ENCODE data around the gene RERE.

The RERE gene

DNA sequence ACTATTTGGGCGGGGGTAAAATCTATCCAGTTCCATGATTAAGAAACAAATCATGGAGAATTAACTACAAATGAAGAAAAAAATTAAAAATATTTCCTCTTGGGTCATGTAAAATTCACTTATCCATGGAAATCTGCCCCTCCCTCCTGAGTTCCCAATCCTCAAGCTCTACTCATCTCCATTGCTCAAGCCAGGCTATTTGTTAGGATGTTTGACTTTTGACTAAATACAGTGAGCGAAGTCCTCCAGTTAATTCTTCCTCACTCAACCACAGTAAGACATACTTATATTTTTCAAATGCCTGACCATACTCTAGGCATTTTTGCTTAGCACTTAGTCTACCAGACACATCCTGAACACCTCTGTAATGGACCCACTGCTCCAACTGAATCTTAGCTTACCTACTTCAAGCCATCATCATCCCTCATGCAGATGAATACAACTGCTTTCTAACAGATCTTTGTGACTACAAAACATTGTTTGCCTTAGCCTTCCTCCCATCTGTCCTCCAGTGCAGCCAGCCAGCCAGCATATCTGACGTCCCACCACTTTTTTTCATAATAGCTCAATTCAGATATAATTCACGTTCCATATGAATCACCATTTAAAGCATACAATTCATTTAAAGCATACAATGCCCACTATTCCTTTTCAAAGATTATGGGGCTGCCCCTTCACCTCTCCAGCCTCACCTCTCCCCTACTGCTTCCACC, 154.2 kb downstream of the RERE start:
- DNase-seq, result no peak

DNA sequence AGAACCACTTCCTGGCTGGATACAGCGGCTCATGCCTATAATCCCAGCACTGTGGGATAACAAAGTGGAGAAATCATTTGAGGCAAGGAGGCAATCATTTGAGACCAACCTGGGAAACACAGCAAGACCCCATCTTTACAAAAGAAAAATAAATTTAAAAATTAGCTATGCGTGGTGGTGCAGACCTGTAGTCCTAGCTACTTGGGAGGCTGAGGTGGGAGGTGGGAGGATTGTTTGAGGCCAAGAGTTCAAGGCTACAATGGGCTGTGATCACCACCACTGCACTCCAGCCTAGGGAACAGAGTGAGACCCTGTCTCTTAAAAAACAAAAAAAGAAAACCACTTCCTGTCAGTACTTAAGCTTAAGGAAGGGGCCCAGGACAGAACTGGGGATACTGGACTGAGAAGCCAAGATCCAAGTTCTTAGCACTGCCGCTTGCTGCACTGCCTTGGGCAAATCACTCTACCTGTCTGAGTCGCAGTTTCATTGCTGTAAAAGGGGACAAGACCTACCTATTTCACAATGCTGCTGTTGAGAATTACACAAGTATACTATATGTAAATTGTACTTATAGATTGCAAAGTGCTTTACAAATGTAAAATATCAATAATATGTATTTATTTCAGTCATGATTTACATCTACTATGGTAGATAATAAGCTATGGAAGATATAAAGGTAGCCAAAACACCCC, 154.9 kb downstream of the RERE start:
- no peak for DNase-seq

DNA sequence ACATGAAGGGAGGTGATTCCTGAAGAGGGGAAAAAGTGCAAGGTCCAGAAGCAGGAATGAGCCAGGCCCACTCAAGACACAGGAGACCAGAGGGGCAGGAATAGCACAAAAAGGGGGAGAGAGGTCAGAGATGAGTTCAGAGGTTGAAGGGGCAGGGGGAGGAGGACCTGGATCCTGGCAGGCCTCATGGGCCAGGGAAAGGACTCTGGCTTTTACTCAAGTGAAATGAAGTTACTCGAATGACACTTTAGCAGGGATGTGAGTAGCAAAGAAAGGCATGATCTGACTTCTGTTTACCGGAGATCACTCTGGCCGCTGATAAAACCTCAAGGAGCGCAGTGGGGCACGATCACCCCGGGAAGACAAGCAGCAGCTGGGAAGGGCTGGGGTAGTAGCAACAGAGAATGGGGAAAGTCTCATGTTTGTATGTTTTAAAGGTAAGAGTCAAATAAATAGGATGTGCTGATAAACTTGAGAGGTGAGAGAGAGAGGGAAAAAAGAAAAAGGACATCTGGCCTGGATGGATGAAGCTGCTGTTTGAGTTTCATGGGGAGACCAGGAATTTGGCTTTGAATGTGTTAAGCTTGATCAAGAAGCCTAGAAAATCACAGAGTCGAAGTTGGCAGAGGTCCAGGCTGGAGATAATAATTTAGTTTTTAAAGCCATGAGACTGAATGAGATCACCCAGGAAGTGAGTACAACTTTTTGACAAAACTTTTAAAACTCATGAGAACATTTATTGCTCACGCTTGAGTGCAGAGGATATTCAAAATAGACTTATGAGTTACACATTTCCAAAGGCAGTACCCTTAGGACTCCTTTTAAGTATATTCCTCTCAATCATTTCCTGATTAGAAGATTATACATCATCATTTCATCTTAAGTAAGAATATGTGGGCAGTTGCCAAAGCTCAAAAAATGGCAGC, 156.0 kb downstream of the RERE start:
- DNase-seq, result no peak

DNA sequence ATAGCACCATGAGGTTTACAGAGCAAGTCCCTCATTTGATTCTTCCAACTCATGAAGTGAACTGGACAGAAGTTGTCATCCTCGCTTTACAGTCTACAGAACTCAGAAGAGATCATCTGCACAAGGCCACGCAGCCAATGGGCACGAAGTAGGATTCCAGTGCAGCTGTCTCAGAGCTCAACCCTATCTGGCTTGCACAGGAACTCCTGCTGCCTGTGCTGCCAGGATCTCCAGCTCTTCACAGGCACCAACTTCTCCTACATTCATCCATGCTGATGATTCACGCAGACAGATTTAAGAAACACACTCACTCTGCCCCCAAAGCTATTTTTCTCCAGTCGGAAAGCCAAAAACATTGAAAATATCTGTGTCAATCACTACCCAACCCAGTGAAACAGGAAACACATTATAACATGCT, 157.0 kb downstream of the RERE start:
- DNase-seq, result no peak

DNA sequence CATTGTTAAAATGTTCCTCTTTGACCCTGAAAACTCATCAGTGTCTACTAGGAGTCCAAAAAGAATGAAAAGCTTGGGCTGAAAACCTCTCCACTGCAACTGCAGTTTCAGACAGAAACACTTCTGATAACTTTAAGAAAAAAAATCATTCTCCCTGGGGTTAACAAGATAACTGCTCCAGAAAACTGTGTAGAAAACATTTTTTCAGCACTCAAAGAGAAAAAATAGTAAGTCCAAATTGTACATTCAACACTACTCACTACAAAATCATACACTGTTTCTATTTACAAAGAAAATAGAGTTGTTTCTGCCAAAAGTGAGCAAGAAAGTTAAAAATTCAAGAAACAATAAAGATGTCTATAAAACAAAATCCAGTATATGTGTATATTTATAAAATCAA, 157.8 kb downstream of the RERE start:
- no peak for DNase-seq

DNA sequence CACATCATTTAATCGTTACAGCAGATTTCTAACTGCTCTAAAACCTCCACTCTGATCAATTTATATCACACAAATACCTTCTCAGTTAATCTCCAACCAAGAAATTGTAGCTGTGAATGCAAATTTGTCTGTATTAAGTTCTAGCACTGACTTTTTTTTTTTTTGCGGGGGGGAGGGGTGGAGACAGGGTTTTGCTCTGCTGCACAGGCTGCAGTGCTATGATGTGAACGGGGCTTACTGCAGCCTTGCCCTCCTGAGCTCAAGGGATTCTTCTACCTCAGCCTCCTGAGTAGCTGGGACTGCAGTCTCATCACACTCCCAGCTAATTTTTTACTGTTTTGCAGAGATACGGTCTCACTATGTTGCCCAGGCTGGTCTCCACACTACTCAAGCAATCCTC, 163.6 kb downstream of the RERE start:
- no peak for DNase-seq

DNA sequence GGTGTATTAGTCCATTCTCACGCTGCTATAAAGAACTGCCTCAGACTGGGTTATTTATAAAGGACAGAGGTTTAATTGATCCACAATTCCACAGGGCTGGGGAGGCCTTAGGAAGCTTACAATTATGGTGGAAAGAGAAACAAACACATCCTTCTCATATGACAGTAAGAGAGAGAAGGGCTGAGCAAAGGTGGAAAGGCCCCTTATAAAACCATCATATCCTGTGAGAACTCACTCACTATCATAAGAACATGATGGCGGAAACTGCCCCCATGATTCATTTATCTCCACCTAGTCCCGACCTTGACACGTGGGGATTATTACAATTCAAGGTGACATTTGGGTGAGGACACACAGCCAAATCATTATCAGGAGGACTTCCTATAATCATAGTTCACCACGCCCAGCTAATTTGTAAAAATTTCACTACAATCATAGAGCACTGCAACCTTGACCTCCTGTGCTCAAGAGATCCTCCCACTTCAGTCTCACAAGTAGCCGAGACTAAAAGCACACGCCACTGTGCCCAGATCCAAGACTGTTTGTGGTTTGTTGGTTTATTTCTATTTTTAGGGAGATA, 164.9 kb downstream of the RERE start:
- no peak for DNase-seq

DNA sequence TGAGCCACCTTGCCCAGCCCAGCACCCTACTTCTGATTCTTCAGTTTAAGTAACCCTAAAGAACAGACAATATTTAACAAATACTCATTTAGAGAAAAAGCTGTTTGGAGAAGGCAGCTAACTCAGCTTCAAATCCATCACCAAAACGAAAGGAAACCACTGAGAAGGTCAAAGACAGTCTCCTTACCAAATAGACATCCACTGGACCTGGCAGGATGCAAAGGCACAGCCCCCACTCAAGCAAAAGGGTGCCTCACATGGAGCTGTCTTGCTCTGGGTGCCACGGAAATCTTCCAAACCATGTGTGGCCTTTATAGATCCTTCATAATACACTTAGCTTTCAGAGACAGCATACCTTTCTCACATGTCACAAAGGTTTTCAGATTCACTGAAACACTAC, 165.5 kb downstream of the RERE start:
- DNase-seq, result no peak

DNA sequence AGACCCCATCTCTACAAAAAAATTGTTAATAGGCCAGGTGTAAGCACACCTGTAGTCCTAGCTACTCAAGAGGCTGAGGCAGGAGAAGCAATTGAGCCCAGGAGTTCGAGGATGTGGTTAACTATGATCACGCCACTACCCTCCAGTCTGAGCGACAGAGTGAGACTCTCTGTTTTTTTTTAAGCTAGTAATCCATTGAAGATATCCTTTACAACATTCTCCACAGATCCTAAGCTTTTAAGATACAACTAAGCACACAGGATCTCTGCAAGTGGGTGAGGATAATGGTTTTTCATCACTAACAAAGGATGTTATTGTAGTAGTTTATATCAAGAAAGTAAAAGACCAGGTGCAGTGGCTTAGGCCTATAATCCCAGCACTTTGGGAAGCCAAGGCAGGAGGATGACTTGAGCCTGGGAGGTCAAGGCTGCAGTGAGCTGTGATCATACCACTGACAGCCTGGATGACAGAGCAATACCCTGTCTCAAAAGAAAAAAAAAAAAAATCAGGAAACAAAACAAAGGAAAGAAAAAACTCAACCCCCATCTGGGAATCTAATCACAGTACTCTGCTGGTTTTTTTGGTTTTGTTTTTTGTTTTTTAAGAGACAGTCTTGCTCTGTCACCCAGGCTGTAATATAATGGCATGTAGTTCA, 166.1 kb downstream of the RERE start:
- DNase-seq, result no peak

DNA sequence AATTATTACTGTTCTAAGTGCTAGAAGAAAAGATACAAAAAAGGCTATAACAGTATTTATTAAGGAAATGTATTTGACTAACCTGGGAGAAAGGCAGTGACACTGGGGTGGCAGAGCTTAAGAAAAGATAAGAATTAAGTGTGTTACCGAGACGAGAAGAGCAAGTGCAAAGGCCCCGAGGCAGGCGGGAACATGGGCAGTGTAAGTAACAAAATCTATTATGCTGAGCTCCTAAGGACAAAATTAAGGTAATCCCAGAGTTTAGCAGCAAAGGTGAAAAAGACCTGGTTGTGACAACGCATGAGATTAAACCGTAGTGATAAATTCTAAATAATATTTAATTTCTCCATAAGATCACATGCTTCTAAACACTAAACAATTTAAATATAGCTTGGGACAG, 167.6 kb downstream of the RERE start:
- DNase-seq, result no peak

DNA sequence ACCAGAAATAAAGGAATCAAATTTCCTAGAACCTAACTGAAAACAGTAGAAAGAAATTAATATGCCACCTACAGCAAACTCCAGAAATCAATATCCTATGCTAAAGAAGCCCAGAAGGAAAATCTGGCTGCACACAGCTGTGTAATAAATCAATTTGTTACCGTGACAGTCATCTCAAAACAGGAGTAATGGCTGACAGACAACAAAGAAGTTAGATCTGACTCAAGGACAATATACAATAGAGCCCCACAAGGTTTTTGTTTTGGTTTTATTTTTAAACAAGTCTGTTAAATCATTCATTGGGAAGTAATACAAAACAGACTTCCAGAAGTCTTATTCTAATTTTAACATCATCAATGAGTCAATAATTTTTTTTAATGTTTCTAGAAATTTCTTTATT, 168.4 kb downstream of the RERE start:
- DNase-seq, result no peak

DNA sequence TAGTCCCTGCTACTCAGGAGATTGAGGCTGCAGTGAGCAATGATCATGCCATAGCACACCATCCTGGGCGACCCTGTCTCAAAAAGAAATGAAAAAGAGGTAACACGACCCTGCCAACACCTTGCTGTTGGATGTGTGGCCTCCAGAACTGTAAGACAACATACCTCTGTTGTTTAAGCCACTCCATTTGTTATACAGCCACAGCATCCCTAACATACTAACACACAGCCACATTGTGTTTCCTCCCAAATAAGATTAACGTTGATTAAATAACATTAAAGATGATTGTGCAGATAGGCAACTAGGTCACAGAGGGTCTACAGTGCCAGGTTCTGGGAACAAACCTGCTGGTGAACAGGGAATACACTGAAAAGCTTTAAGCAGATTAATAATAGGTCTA, 170.4 kb downstream of the RERE start:
- no peak for DNase-seq

DNA sequence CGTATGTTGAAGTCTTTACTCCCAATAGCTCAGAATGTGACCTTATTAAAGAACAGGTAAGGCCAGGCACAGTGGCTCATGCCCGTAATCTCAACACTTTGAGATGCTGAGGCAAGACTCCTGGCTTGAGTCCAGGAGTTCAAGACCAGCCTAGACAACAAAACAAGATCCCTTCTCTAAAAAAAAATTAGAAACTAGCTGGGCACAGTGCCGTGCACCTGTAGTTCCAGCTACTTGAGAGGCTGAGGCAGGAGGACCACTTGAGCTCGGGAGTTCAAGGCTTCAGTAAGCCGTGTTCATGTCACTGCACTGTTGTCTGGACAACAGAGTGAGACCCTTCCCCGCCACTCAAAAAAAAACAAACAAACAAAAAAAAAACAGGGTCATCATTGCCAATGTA, 171.3 kb downstream of the RERE start:
- DNase-seq, result no peak

DNA sequence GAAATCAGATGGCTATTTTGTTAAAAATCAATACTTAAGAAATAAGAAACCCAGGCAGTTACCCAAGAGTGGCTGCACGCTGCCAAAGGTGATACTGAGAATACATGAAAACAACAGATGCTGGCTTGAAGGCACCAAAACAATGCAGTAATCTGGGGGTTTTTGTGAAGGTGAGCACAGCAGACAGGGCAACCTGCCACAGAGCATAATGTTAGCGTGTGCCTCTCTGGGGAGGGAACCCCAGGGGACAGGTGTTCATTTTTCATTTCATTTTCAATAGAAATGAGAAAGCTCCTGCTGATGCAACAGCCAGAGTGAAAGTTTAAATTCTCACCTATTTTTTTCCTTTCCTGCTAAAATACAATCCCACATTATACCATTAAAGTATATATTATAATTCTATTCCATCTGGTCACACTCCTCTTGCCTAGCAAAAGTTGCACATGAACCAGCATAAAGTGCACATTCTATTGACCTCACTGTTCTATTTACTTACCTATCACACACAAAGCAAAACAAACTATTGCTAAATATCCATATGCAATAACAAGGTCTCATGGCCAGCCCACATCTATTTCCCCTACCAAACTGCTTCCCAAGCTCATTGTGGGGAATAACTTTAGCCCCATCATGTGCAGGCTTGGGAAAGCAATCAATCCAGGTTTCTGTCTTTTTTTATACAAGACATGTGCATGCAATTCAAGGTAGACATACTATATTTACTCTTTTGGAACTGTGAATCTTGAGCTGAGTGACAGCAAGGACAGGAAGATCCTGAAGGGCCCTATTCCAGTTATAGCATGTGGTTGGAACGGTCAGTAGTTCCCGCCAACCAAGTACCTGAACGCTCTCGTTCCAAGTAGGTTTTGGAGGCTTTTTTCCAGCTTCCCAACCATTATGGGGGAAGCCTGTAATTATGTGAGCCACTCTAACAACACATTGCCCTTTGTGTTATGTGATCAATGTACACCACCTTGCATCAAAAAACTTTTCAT, 173.6 kb downstream of the RERE start:
- DNase-seq, result no peak

DNA sequence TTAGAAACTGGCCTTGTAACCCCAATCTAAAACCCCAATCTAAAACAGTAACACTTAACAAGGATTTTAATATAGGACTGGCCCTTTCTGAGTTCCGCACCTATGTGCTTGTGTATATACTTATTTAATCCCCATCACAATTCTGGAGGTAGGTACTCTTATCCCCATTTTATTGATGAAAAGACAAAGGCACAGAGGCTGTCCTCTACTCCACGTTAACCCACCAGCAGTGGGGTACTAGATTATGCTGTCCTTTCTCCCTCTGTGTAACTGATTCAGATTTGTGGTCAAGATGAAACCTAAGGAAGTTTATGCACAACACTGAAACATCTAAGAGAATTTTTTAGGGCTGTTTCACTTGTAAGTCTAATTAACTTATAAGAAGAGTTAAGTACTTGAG, 175.3 kb downstream of the RERE start:
- DNase-seq, result no peak

DNA sequence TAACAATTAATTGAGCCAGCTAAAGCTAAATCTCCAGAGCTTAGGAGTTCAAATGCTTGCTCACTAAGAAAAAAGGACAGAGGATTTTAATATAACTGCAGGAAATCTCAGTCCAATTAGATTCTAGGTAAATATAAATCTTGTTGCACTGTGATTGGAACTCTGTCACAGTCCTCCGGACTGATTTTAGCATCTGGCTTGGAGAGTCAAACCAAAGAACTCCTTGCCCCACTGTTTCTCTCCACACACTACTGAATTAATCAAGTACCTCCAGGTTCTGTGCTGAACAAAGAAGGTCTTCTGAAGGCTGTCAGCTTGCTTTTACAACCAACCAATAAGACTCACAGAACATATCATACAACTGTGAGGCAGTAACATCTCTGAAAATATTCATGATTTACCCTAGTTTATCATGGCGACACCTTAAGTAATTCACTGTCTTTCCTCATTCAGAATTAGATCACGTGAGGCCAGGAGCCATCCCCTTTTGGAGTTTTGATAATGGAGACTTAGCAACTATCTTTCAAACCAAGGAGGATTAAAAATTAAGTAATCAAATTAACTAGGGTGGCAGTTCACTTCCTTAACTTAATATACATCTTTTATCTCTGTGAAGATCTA, 176.0 kb downstream of the RERE start:
- DNase-seq, result no peak

DNA sequence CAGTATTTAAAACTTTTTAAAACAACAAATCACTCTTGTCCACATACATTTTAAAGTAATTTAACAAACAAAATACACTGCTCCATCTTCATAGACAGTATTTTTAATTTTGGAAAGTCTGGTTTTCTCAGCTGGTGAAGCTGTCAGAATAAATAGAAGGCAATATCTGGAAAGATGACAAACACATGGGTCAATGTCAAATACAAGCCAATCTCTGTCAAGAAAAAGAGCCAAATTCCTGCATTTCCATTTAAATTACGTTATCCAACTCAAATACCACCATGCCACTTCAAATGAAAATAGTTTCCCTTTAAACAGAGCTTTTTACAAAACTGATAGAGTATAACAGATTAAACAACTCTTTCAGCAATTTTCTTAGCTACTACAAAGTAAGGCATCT, 176.5 kb downstream of the RERE start:
- DNase-seq, result no peak

DNA sequence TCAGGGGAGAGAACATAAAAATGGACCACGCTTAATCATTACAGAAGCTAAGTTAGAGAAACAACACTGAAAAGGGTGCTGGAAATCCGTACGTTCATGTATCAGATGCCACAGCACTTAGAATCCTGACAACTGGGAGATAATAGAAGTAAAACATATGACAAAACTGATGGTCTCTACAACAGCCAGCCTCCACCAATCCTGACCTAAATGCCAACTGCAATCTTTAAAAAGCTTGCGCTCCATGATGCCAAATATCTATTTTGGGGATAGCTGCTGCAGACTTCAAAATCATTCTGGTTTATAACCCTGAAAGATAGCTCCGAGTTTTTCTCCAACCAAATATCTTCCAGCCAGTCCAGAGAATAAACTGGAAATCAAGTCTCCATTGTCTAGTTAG, 178.3 kb downstream of the RERE start:
- no peak for DNase-seq

DNA sequence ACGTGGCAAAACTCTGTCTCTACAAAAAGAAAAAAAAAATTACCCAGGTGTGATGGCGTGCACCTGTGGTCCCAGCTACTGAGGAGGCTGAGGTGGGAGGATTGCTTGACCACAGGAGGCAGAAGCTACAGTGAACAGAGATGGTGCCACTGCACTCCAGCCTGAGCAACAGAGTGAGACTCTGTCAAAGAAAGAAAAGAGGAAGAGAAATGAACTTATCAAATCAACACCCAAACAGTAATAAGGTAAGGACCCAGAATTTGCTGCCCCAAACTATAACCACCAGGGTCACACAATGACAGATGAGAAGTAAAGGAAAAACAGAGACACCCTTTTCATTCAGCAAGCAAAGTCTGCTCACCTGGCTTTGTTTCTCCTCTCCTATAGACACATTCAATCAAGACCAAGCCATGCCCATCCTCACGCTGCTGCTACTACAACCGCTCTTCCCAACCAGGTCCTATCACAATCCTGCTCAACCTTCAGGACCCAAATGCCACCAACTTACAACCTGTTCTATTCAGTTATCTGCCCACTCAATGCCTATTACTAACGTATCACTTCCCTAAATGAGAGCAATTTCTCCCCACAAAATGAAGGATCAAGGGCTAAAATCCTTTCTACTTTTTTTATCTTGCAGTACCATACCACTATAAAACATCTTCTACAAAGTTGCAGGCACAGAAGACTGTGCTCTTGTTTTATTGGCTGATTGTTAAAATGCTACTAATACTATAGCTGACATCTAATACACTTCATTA, 183.5 kb downstream of the RERE start:
- no peak for DNase-seq

DNA sequence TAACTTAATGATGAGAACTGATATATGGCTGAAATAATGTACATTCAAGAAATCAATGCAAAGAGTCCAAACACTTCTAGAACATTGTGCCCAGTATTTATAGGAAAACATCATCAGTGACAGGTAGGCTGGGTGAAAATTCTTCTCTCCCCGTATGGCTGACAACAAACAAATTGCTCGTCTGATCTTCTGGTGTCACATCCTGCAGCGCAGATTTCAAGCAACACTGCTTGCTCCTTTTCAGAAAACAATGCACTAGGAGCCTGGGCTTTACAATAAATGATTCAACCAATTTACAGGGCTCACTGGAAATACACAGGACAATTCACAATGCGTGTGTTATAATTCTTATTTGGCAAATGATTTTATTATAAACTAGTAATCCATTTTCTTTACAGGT, 185.3 kb downstream of the RERE start:
- no peak for DNase-seq

Data from NCI-H526 treated with DMSO at 0.1 percent for 48 hours (cell line).